Omental fat pad (tissue), 4 donors: ENCODE results near the gene PRKCZ. TPM values are rescaled to one million over a fixed set of nuclear protein-coding genes. Genes with fewer than 3 reads are reported as not detected.

Experiments
- ATAC-seq: fragments of 150-250 bp; one replicate; pipeline ENCODE4 v1.9.1; 2016; ENCODE audit warnings: mild to moderate bottlenecking, moderate library complexity; ENCODE audit not compliant: low FRiP score
- DNase-seq: peaks from one replicate; pipeline ENCODE4 v3.0.0-alpha.2; 2019; ENCODE audit warnings: low spot score
- CTCF ChIP-seq, 3 donors: fragments of 450-650 bp; IDR thresholded peaks; one replicate each; pipeline ENCODE4 v1.5.1; 2016 to 2017; ENCODE audit warnings: antibody characterized with exemption in 3 of 3, mild to moderate bottlenecking in 3 of 3, moderate library complexity in 2 of 3
- total RNA-seq, 4 donors: library from RNA; depleted of rRNA; stranded (reverse); fragments of >200 nt; gene quantifications; one replicate each; pipeline ENCODE4 v1.1.0, GENCODE V29; 2016

Gene PRKCZ
- total RNA-seq, 4 donors from 2014 or later: 2.5 to 8.1 (median 2.6) TPM

DNA sequence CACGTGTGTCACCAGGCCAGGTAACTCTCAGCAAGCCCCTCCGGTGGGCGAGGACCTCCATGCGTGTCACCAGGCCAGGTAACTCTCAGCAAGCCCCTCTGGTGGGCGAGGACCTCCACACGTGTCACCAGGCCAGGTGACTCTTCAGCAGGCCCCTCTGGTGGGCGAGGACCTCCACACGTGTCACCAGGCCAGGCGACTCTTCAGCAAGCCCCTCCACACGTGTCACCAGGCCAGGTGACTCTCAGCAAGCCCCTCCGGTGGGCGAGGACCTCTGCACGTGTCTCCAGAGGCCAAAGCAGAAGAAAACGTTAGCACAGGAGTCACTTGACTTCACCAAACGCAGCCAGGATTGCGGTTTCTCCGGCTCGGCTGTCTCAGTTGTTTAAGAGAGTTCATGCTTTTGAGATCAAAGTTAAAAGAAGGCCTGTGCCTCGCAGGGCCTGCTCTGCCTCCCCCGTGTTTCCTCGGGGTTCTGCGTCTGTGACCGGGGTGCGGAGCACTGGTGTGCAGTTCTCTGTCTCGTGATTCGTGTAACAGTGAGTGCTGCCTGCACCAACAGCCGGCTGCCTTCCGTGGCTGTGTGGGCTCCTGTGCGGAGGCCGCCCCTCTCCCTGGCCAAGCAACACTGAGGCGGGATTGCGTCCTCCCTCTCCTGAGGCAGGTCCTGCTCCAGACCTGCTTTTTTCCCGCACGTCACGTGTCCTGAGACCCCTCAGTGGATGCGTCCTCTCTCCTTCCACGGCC is 56.6 kb downstream of the PRKCZ start:
- DNase-seq (no peak), ATAC-seq (no peak)
- TF ChIP-seq CTCF (IDR thresholded peaks at IDR 0.05): no peak

- no peak for ATAC-seq
- DNase-seq: no peak
- TF ChIP-seq CTCF (IDR thresholded peaks at IDR 0.05): no peak
Observed at GRCh38 chr1:2107586-2108212, 57.5 kb downstream of the PRKCZ start.

DNA sequence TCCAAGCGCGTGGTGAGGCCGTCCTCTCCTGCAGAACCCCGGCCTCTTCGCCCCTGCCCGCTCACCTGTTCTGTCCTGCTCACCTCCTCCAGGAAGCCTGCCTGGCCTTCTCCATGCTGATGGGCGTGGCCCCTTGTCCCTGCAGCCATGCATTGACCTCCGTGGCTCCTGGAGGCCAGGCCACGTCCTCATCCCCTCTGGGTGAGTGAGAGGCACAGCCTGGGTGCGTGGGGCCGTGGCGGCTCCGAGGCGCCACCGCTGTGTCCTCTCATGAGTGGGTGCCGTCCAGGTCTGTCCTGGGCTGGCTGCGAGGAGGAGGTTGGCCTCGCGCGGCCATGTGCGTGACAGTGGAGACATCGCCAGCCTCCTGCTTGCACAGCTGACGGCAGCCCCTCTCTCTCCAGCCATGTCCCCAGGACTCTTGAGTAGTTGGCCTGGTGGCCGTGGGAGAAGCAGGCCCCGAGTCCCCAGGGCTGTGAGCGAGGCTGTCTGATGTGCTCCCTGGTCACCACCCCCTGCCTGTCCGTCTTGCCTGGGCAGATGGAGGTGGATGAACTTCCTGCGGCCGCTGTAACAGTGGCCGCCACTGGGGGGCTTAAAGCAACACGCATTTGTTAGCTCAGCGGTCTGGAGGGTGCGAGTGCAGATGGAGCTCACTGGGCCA is 58.1 kb downstream of the PRKCZ start:
- ATAC-seq (no peak), DNase-seq (no peak)
- no peak for TF ChIP-seq CTCF (IDR thresholded peaks at IDR 0.05)

DNA sequence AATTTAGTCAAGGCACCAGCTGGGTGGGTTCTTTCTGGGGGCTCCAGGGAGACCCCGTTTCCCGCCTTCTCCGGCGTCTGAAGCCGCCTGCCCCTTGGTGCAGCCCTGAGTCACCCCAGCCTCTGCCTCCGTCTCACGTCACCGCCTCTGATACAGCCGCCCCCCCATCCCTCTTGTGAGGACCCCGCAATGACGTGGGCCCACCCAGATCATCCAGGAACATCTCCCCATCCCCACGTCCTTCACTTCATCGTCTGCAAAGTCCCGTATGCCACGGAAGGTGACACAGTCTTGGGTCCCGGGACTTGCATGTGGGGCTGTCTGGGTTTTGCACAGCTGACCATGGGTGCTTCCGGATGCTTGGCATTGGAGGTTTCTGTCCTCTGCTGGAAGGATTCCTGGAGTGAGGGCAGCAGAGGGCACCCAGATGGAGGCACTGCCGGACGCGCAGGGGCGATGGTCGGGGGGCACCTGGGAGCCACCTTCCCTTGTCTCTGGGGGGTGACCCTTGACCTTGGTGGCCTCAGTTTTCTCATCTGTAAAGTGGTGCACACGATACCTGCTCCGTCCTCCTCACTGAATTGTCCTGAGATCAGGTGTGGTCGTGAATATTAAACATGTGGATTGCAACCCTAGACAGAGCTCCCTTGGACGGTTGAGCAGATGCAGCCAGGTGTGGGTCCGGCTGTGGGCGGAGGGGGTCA is 58.8 kb downstream of the PRKCZ start:
- DNase-seq (no peak), ATAC-seq (no peak)
- no peak for TF ChIP-seq CTCF (IDR thresholded peaks at IDR 0.05)

DNA sequence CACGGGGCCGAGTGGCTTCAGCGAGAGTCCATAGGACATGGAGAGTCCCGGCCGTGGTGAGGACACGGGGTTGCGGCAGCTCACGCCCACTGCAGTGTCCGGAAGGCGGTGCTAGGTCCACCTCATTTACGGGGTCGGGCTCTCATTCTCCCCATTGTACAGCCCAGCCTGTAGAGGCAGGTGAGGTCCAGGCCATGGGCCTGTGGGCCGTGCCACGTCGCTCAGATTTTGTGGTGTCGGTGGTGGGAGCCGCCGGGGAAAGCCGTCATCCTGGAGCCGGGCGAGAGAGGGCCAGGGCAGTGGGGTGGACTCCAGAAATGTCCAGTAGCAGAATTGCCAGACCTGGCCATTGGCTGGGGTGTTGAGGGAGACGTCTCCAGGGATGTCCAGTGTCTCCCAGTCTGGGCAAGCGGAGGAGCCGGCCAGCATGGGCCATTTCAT is 59.4 kb downstream of the PRKCZ start:
- DNase-seq (no peak), ATAC-seq (no peak)
- no peak for TF ChIP-seq CTCF (IDR thresholded peaks at IDR 0.05)

DNA sequence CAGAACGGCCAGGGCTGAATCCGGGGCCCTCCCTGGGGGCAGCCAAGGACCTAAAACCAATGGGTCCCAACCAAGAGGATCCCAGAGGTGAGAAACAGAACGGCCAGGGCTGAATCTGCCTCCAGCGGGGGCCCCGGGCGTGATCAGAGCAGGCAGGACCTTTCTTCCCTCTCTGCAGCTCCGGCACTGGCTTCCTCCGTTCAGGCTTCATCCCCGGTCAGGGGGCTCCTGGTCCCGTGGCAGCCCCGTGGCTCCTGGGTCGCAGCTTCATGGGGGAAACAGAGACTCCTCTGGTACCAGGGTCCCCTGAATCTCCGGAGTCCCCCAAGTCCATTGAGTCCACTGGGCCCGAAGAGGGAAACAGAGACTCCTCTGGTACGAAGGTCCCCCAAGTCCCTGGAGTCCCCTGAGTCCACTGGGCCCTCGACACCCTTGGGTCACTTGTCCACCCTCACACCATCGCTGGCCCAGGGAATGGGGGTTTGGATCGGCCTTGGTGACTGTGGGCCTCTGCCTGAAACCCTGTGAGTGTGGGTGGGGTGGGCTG is 60.1 kb downstream of the PRKCZ start:
- ATAC-seq (no peak), DNase-seq (no peak)
- no peak for TF ChIP-seq CTCF (IDR thresholded peaks at IDR 0.05)
